Activated CD4-positive, alpha-beta T cell treated with anti-CD3 and anti-CD28 coated beads for 4 hours (primary cell): ENCODE results near the gene SIX4.
A peak's percentile ranks its signal among the peaks of the same experiment; 100 is the strongest.

Source experiments
- DNase-seq, 2 donors: peaks; one replicate each; pipeline ENCODE4 v3.0.0-alpha.2; 2020

Gene SIX4

GRCh38 chr14:60721326-60722106 lies 2.6 kb downstream of the SIX4 start:
- peak; percentile 73 to 76 for DNase-seq

- no peak for DNase-seq
Observed at GRCh38 chr14:60720962-60721325, 3.2 kb downstream of the SIX4 start.

GRCh38 chr14:60720391-60720790 lies 3.8 kb downstream of the SIX4 start:
- no peak for DNase-seq

GRCh38 chr14:60713513-60713912 lies 10.6 kb downstream of the SIX4 start:
- no peak for DNase-seq

- DNase-seq: no peak
Observed at GRCh38 chr14:60710494-60710893, 13.7 kb downstream of the SIX4 start.

- no peak for DNase-seq
Observed at GRCh38 chr14:60707858-60708257, 16.3 kb downstream of the SIX4 start.

GRCh38 chr14:60705100-60705499 lies 19.1 kb downstream of the SIX4 start:
- no peak for DNase-seq

- DNase-seq: no peak
Observed at GRCh38 chr14:60700598-60700997, 23.6 kb downstream of the SIX4 start.

GRCh38 chr14:60695327-60695726 lies 28.8 kb downstream of the SIX4 start:
- no peak for DNase-seq

- no peak for DNase-seq
Observed at GRCh38 chr14:60691383-60692113, 32.6 kb downstream of the SIX4 start.

- DNase-seq: no peak
Observed at GRCh38 chr14:60686865-60687264, 37.3 kb downstream of the SIX4 start.

GRCh38 chr14:60684203-60684602 lies 39.9 kb downstream of the SIX4 start:
- DNase-seq: no peak

- DNase-seq: no peak
Observed at GRCh38 chr14:60681271-60681670, 42.9 kb downstream of the SIX4 start.

GRCh38 chr14:60680511-60680910 lies 43.6 kb downstream of the SIX4 start:
- DNase-seq: no peak

- DNase-seq: no peak
Observed at GRCh38 chr14:60679566-60680258, 44.4 kb downstream of the SIX4 start.

GRCh38 chr14:60677701-60678100 lies 46.5 kb downstream of the SIX4 start:
- no peak for DNase-seq

- no peak for DNase-seq
Observed at GRCh38 chr14:60670989-60671388, 53.2 kb downstream of the SIX4 start.

- DNase-seq: no peak
Observed at GRCh38 chr14:60668431-60669112, 55.6 kb downstream of the SIX4 start.

- DNase-seq: no peak
Observed at GRCh38 chr14:60665177-60665550, 59.0 kb downstream of the SIX4 start.

GRCh38 chr14:60662982-60663381 lies 61.2 kb downstream of the SIX4 start:
- DNase-seq: no peak

GRCh38 chr14:60661721-60662120 lies 62.4 kb downstream of the SIX4 start:
- no peak for DNase-seq
